Tibial nerve (tissue), 4 donors: Measurements from ENCODE around the gene ISCA2. TPM values are rescaled to one million over a fixed set of nuclear protein-coding genes. Genes with fewer than 3 reads are reported as not detected.

Experiments used
- DNase-seq, 2 donors: peaks; one replicate each; pipeline ENCODE4 v3.0.0-alpha.2; 2019; ENCODE audit warnings: low spot score in 2 of 2
- H3K27ac ChIP-seq, 4 donors: fragments of 200-600 bp; sonication (generic) in 3 of 4; one replicate each; pipeline ENCODE4 v1.5.1; 2017 to 2019; ENCODE audit warnings: mild to moderate bottlenecking in 1 of 4
- H3K27me3 ChIP-seq, 2 donors: fragments of 200-600 bp; sonication (generic) in 1 of 2; one replicate each; pipeline versions ENCODE4 v1.5.1 to v1.6.0; 2017 to 2019
- H3K36me3 ChIP-seq, 3 donors: fragments of 200-600 bp; sonication (generic); one replicate each; pipeline ENCODE4 v1.5.1; 2018 to 2019
- H3K4me1 ChIP-seq, 4 donors: fragments of 200-600 bp; sonication (generic) in 3 of 4; one replicate each; pipeline ENCODE4 v1.5.1; 2017 to 2019
- H3K4me3 ChIP-seq, 4 donors: fragments of 200-600 bp; sonication (generic) in 3 of 4; one replicate each; pipeline ENCODE4 v1.5.1; 2017 to 2019; ENCODE audit warnings: mild to moderate bottlenecking in 1 of 4, moderate library complexity in 1 of 4
- H3K9me3 ChIP-seq, 4 donors: fragments of 200-600 bp; sonication (generic) in 3 of 4; one replicate each; pipeline ENCODE4 v1.5.1; 2017 to 2019
- EP300 ChIP-seq, 2 donors: sonication (generic); formaldehyde crosslinking; IDR thresholded peaks; one replicate each; pipeline ENCODE4 v1.6.1; 2017; ENCODE audit warnings: antibody characterized with exemption in 2 of 2, mild to moderate bottlenecking in 1 of 2
- POLR2A ChIP-seq, 2 donors: fragments of 450-650 bp; IDR thresholded peaks; one replicate each; pipeline ENCODE4 v1.6.1; 2017; ENCODE audit warnings: antibody characterized with exemption in 2 of 2, mild to moderate bottlenecking in 2 of 2, moderate library complexity in 2 of 2
- WGBS, 2 donors: methylation state at CpG; one replicate each; pipeline ENCODE4 v1.1.5; 2018; 5-methylcytosine and 5-hydroxymethylcytosine counted together
- total RNA-seq, 4 donors: library from RNA; depleted of rRNA; stranded (reverse); fragments of >200 nt; gene quantifications; one replicate each; pipeline ENCODE4 v1.1.0, GENCODE V29; 2016
- TF ChIP-seq, protein P1 (sequence below), 5 experiments: fragments of 200-600 bp in 3 of 5; fragments of 450-650 bp in 2 of 5; sonication (generic) in 3 of 5; IDR thresholded peaks; one replicate each; pipeline ENCODE4 v1.5.1; 2016 to 2019; ENCODE audit warnings: antibody characterized with exemption in 5 of 5, mild to moderate bottlenecking in 3 of 5, moderate library complexity in 2 of 5

The ISCA2 gene
- total RNA-seq, 4 donors from 2014 or later = 7.3 to 14.9 (median 12.4) TPM

DNA sequence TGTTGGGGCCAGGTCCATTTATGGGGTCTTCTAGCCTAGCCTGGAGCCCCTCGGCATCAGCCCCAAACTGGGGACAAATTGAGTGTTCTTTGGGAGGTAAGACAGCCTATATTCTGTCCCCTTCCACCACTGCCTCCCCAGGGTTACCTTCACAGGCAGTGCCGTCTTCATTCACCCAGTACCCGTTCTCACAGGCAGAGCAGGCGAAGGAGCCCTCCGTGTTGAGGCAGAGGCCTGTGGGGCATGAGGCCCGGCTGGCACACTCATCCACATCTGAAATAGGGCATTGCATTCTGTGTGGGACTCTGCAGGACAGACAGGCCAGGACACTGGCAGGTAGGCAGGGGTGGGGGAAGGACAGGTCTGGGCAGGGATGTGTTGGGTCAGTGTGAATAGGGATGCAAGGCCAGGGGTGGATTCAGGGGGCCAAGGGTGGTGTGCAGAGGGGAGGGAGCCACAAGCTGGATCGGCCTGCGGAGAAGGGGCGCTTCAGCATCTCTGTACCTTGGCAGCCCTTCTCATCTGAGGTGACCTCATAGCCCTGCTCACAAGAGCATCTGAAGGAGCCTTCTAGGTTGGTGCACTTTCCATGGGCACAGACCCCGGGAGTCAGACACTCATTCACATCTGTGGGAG lies 16.1 kb downstream of the ISCA2 start:
- peaks cover 0 to 49% (median 11%) of the 10 kb centered on the region in 4 donors for H3K4me1 ChIP-seq
- H3K4me3 ChIP-seq = no peak overlapping the region
- TF ChIP-seq, protein P1, sequence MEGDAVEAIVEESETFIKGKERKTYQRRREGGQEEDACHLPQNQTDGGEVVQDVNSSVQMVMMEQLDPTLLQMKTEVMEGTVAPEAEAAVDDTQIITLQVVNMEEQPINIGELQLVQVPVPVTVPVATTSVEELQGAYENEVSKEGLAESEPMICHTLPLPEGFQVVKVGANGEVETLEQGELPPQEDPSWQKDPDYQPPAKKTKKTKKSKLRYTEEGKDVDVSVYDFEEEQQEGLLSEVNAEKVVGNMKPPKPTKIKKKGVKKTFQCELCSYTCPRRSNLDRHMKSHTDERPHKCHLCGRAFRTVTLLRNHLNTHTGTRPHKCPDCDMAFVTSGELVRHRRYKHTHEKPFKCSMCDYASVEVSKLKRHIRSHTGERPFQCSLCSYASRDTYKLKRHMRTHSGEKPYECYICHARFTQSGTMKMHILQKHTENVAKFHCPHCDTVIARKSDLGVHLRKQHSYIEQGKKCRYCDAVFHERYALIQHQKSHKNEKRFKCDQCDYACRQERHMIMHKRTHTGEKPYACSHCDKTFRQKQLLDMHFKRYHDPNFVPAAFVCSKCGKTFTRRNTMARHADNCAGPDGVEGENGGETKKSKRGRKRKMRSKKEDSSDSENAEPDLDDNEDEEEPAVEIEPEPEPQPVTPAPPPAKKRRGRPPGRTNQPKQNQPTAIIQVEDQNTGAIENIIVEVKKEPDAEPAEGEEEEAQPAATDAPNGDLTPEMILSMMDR (IDR thresholded peaks at IDR 0.05) = no peak
- TF ChIP-seq POLR2A (IDR thresholded peaks at IDR 0.05) = no peak
- no peak for TF ChIP-seq EP300 (IDR thresholded peaks at IDR 0.05)
- DNase-seq = no peak
- WGBS, 2 donors = 84 to 85% methylated on average over 9 to 10 of the region's 10 CpGs
- peak overlapping the region; percentile 15 to 76 (median 50) for H3K27ac ChIP-seq
- H3K9me3 ChIP-seq = no peaks in the 10 kb centered on the region
- no peaks in the 10 kb centered on the region for H3K27me3 ChIP-seq
- H3K36me3 ChIP-seq = peaks cover 0 to 33% (median 0%) of the 10 kb centered on the region in 3 donors

DNA sequence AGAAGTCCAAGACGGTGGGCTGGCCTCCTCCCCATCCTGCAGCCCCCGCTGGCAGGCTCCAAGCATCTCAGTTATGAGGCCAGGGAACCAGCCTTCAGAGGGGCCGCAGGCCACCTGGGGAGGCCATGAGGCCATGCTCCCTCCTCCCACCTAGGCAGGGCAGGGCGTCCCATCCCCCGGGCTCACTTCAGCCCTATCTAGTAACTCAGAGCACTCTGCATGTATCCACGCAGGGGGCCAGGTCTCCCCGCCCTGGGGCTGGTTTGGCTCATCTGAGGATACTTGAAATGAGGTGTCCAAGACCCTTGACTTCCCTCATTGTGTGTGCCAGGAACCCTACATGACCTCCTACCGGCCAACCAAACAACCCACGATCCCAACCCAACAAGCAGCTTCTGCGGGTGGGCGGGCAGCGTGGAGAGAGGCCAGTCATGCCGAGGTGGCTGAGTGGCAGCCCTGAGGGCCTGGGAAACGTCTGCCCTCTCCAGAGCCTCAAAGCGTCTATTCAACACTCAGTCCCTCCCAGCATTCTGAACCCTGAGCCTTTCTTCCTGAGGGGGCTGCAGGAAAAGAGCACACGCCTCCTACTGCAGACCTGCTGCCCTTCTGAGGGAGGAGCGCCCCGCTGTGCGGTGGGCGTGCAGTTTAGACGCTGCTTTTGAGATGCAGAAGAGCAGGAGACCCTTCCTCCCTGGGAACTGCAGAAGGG lies 16.8 kb downstream of the ISCA2 start:
- Histone ChIP-seq H3K27ac (peak overlapping the region; percentile 15 to 76 (median 56)), H3K9me3 (no peaks in the 10 kb centered on the region), H3K4me1 (peaks cover 0 to 55% (median 11%) of the 10 kb centered on the region in 4 donors), H3K27me3 (no peaks in the 10 kb centered on the region), H3K4me3 (no peak overlapping the region), H3K36me3 (peaks cover 0 to 27% (median 0%) of the 10 kb centered on the region in 3 donors)
- 42 to 46% methylated on average over 12 to 19 of the region's 21 CpGs for WGBS, 2 donors
- no peak for DNase-seq
- TF ChIP-seq EP300 (IDR thresholded peaks at IDR 0.05) = peak in 1 of 2 donors; percentile 32
- TF ChIP-seq POLR2A (IDR thresholded peaks at IDR 0.05) = no peak

DNA sequence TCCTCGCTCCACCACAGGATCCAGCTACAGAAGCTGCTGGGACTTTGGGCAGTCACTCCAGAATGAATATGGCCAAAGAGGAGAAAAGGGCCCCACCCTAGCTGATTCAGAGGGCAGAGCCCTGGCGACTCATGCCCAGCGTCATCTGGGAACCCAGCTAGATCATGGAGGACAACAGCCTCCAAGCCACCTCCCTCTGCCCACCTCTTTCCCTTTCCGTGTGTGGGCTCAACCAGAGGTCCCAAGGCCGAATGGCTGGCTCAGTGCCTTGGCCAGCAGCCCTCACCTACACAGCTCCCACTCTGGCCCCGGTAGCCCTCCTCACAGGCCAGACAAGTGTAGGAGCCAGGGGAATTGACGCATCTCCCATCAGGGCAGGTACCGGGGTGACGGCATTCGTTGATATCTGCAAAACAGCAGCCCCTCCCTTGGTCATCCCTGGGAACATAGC lies 17.4 kb downstream of the ISCA2 start:
- 31 to 39% methylated on average over 9 to 10 of the region's 10 CpGs for WGBS, 2 donors
- H3K4me1 ChIP-seq = peaks cover 0 to 57% (median 11%) of the 10 kb centered on the region in 4 donors
- peak overlapping the region; percentile 15 to 76 (median 56) for H3K27ac ChIP-seq
- no peak for DNase-seq
- no peak for TF ChIP-seq EP300 (IDR thresholded peaks at IDR 0.05)
- TF ChIP-seq, protein P1 (IDR thresholded peaks at IDR 0.05) = no peak
- TF ChIP-seq POLR2A (IDR thresholded peaks at IDR 0.05) = no peak
- no peak overlapping the region for H3K4me3 ChIP-seq
- no peaks in the 10 kb centered on the region for H3K9me3 ChIP-seq
- peaks cover 0 to 21% (median 0%) of the 10 kb centered on the region in 3 donors for H3K36me3 ChIP-seq
- H3K27me3 ChIP-seq = no peaks in the 10 kb centered on the region

DNA sequence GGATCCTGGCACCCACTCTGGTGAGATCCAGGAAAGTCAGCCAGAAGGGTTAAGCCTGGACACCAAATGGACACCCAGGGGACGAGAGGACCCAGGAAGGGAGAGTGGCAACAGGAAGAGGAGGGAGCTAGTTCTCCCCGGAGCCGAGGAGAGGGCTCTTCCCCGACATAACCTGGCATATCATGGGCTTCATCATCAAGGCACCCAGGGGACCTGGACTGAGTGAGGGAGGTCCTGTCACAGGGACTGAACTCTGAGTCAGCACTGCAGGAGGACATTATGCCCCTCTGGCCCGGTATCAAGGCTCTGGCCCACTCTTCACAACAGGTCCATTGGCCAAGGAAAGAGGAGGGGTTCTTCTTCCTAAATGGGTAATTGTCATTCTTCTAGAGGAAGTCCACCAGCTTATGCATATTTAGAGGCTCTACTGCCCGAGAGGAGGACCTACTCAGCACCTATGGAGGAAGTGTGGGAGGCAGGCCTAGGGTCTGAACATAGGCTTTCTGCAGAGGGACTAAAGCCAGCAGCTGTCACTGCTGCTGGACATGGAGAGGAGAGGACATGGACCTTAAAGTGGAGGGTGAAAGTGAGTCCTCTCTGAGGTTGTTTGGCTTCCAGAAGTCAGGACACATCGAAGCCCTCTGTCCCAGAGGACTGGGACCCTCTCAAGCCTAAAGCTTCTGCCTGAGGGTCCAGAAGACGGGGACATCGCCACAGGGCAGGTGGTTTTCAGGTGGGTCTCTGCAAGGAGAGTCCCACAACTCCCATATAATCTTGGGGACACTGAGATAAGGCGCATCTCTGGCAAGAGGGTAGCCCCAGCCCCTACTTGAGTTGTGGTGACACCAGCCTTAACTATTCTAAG lies 18.6 kb downstream of the ISCA2 start:
- H3K27ac ChIP-seq = peak overlapping the region in 3 of 4 donors; percentile 37 to 76 (median 75)
- no peak for DNase-seq

More for the DNA sequence above, 18.6 kb downstream of the ISCA2 start:
- TF ChIP-seq POLR2A (IDR thresholded peaks at IDR 0.05) (no peak), EP300 (IDR thresholded peaks at IDR 0.05) (no peak)
- TF ChIP-seq, protein P1 (IDR thresholded peaks at IDR 0.05) = no peak
- WGBS, 2 donors = 79 to 81% methylated on average over 10 of the region's 10 CpGs
- H3K4me1 ChIP-seq = peaks cover 0 to 61% (median 11%) of the 10 kb centered on the region in 4 donors
- no peak overlapping the region for H3K4me3 ChIP-seq
- H3K27me3 ChIP-seq = no peaks in the 10 kb centered on the region
- no peaks in the 10 kb centered on the region for H3K9me3 ChIP-seq
- peaks cover 0 to 22% (median 0%) of the 10 kb centered on the region in 3 donors for H3K36me3 ChIP-seq
